WERI-Rb-1 (cell line): Measurements from ENCODE around the gene ARHGAP26.

Experiments
- DNase-seq: peaks from one replicate; pipeline ENCODE4 v3.0.0-alpha.2; 2020
- H3K27ac ChIP-seq: fragments of 250-450 bp; sonication (Bioruptor Pico); 2 replicates; pipeline ENCODE4 v1.5.1; 2020; ENCODE audit warnings: mild to moderate bottlenecking, moderate library complexity
- H3K27me3 ChIP-seq: fragments of 250-450 bp; sonication (Bioruptor Pico); 2 replicates; pipeline ENCODE4 v1.5.1; 2021; ENCODE audit warnings: mild to moderate bottlenecking, low read depth, moderate library complexity; ENCODE audit not compliant: insufficient read depth, severe bottlenecking
- H3K36me3 ChIP-seq: fragments of 250-450 bp; sonication (Bioruptor Pico); 2 replicates; pipeline ENCODE4 v1.5.1; 2020; ENCODE audit warnings: mild to moderate bottlenecking, moderate library complexity
- H3K4me3 ChIP-seq: 2 replicates; pipeline ENCODE4 v1.5.1; 2011; ENCODE audit warnings: low read depth, mild to moderate bottlenecking, control low read depth, low read length
- H3K9me3 ChIP-seq: fragments of 250-450 bp; sonication (Bioruptor Pico); 2 replicates; pipeline ENCODE4 v1.5.1; 2021; ENCODE audit warnings: mild to moderate bottlenecking, moderate library complexity; ENCODE audit not compliant: severe bottlenecking
- TF ChIP-seq, protein P1 (sequence below): IDR thresholded peaks from 2 replicates; pipeline ENCODE4 v1.5.1; 2011; ENCODE audit warnings: low read depth, mild to moderate bottlenecking, control low read depth, inconsistent platforms, low read length

ARHGAP26 gene

DNA sequence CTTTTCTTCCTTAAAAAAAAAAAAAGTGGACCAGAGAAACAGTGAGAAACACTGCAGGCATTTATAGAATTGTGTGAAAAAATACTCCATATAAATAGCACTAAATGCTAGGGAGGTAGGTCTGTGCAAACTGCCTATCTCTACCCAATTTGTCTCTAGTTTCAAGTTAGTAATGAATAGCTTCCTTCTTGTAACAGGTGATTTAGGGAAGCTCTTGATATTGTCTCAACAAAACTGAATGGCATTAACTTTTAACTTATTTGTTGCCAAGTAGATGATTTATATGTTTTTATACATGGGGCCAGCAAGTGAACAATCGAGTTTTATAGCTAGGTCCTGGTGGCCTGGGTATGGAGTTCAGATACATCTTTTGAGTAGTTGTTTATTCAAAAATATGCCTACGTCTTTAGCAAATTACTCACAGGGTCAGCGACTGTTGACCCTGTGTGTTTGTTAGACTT lies 349.7 kb downstream of the ARHGAP26 start:
- Histone ChIP-seq H3K9me3 (no peaks in the 10 kb centered on the region), H3K4me3 (no peak overlapping the region), H3K27me3 (no peaks in the 10 kb centered on the region), H3K27ac (no peak overlapping the region), H3K36me3 (no peaks in the 10 kb centered on the region)
- no peak for DNase-seq
- TF ChIP-seq, protein P1, sequence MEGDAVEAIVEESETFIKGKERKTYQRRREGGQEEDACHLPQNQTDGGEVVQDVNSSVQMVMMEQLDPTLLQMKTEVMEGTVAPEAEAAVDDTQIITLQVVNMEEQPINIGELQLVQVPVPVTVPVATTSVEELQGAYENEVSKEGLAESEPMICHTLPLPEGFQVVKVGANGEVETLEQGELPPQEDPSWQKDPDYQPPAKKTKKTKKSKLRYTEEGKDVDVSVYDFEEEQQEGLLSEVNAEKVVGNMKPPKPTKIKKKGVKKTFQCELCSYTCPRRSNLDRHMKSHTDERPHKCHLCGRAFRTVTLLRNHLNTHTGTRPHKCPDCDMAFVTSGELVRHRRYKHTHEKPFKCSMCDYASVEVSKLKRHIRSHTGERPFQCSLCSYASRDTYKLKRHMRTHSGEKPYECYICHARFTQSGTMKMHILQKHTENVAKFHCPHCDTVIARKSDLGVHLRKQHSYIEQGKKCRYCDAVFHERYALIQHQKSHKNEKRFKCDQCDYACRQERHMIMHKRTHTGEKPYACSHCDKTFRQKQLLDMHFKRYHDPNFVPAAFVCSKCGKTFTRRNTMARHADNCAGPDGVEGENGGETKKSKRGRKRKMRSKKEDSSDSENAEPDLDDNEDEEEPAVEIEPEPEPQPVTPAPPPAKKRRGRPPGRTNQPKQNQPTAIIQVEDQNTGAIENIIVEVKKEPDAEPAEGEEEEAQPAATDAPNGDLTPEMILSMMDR = no peak

- Histone ChIP-seq H3K4me3 (no peak overlapping the region), H3K27me3 (no peaks in the 10 kb centered on the region), H3K36me3 (no peaks in the 10 kb centered on the region), H3K9me3 (no peaks in the 10 kb centered on the region), H3K27ac (no peak overlapping the region)
- TF ChIP-seq, protein P1 = no peak
- DNase-seq = no peak
Observed at GRCh38 chr5:143120460-143121134, 350.4 kb downstream of the ARHGAP26 start.

DNA sequence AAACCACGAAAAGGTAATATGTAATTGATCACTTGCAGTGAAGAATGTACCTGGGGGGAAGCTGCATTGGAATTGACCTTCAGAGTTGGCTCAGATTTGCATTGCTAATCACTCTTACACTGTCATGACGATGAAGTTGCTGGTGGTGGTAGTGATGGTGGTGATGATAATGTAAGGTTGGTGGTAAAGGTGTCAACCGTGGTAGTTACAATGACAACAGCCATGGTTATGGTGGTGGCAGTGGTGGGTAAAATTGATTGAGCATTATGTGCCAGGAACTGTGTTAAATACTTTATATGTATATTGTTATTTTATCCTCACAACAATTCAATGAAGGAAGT lies 350.9 kb downstream of the ARHGAP26 start:
- H3K9me3 ChIP-seq = no peaks in the 10 kb centered on the region
- H3K36me3 ChIP-seq = no peaks in the 10 kb centered on the region
- TF ChIP-seq, protein P1 = no peak
- H3K27ac ChIP-seq = no peak overlapping the region
- no peak overlapping the region for H3K4me3 ChIP-seq
- H3K27me3 ChIP-seq = no peaks in the 10 kb centered on the region
- DNase-seq = no peak

- H3K9me3 ChIP-seq = no peaks in the 10 kb centered on the region
- no peaks in the 10 kb centered on the region for H3K36me3 ChIP-seq
- no peak overlapping the region for H3K27ac ChIP-seq
- DNase-seq = no peak
- TF ChIP-seq, protein P1 = no peak
- H3K27me3 ChIP-seq = no peaks in the 10 kb centered on the region
- no peak overlapping the region for H3K4me3 ChIP-seq
Observed at GRCh38 chr5:143124593-143124992, 354.4 kb downstream of the ARHGAP26 start.

GRCh38 chr5:143126174-143127019 lies 356.2 kb downstream of the ARHGAP26 start:
- no peak for DNase-seq

More at GRCh38 chr5:143126174-143127019, 356.2 kb downstream of the ARHGAP26 start:
- Histone ChIP-seq H3K4me3 (no peak overlapping the region), H3K36me3 (no peaks in the 10 kb centered on the region), H3K27ac (no peak overlapping the region), H3K27me3 (no peaks in the 10 kb centered on the region), H3K9me3 (no peaks in the 10 kb centered on the region)
- TF ChIP-seq, protein P1 = no peak
